H9 (cell line): ENCODE measurements around the gene LSM7. TPM values are rescaled to one million over a fixed set of nuclear protein-coding genes. Genes with fewer than 3 reads are reported as not detected.

ENCODE experiments used
- DNase-seq: peaks from one replicate; pipeline ENCODE4 v3.0.0-alpha.2; 2017
- H2AFZ ChIP-seq: one replicate; pipeline ENCODE4 v1.6.1; 2013; ENCODE audit warnings: mild to moderate bottlenecking, low read length, control low read depth, moderate library complexity
- H2AK5ac ChIP-seq: 2 replicates; pipeline ENCODE4 v1.6.1; 2013; ENCODE audit warnings: low read length, control low read depth, mixed read lengths; ENCODE audit not compliant: insufficient read length
- H2BK120ac ChIP-seq: one replicate; pipeline ENCODE4 v1.6.1; 2013; ENCODE audit warnings: low read depth, mild to moderate bottlenecking, low read length, control low read depth, inconsistent platforms; ENCODE audit not compliant: poor library complexity, severe bottlenecking
- H2BK12ac ChIP-seq: 2 replicates; pipeline ENCODE4 v1.6.1; 2013; ENCODE audit warnings: low read length, control low read depth, mixed read lengths, low read depth; ENCODE audit not compliant: insufficient read length
- H2BK15ac ChIP-seq: 2 replicates; pipeline ENCODE4 v1.6.1; 2013; ENCODE audit warnings: low read depth, low read length, control low read depth
- H2BK20ac ChIP-seq: one replicate; pipeline ENCODE4 v1.6.1; 2013; ENCODE audit warnings: low read depth, mild to moderate bottlenecking, low read length, control low read depth, inconsistent platforms; ENCODE audit not compliant: poor library complexity, severe bottlenecking
- H2BK5ac ChIP-seq: 2 replicates; pipeline ENCODE4 v1.6.1; 2013; ENCODE audit warnings: low read length, control low read depth, mixed read lengths; ENCODE audit not compliant: insufficient read length
- H3K14ac ChIP-seq: 2 replicates; pipeline ENCODE4 v1.6.1; 2013; ENCODE audit warnings: low read length, control low read depth; ENCODE audit not compliant: insufficient read depth
- H3K18ac ChIP-seq: 2 replicates; pipeline ENCODE4 v1.6.1; 2013; ENCODE audit warnings: low read depth, mild to moderate bottlenecking, mixed read lengths, low read length, control low read depth; ENCODE audit not compliant: insufficient read length
- H3K23ac ChIP-seq: 2 replicates; pipeline ENCODE4 v1.6.1; 2013; ENCODE audit warnings: low read length, control low read depth, mixed read lengths, low read depth; ENCODE audit not compliant: insufficient read length
- H3K23me2 ChIP-seq: 2 replicates; pipeline ENCODE4 v1.6.1; 2013; ENCODE audit warnings: low read depth, mild to moderate bottlenecking, mixed read lengths, low read length, control low read depth; ENCODE audit not compliant: insufficient read length, poor library complexity, severe bottlenecking
- H3K27ac ChIP-seq: 2 replicates; pipeline ENCODE4 v1.5.1; 2013; ENCODE audit warnings: low read length, control low read depth, mixed read lengths, low read depth; ENCODE audit not compliant: insufficient read length
- H3K27me3 ChIP-seq: 2 replicates; pipeline ENCODE4 v1.6.1; 2013; ENCODE audit warnings: low read length, control low read depth, inconsistent platforms; ENCODE audit not compliant: insufficient read depth
- H3K4ac ChIP-seq: 2 replicates; pipeline ENCODE4 v1.6.1; 2013; ENCODE audit warnings: low read depth, mild to moderate bottlenecking, control low read depth, inconsistent platforms, low read length, moderate library complexity
- H3K4me1 ChIP-seq: 2 replicates; pipeline ENCODE4 v1.6.1; 2013; ENCODE audit warnings: low read length, control low read depth, inconsistent platforms; ENCODE audit not compliant: insufficient read depth
- H3K4me2 ChIP-seq: 2 replicates; pipeline ENCODE4 v1.6.1; 2013; ENCODE audit warnings: low read length, control low read depth, mixed read lengths; ENCODE audit not compliant: insufficient read length, insufficient read depth
- H3K56ac ChIP-seq: 2 replicates; pipeline ENCODE4 v1.6.1; 2013; ENCODE audit warnings: low read depth, mild to moderate bottlenecking, mixed read lengths, low read length, control low read depth; ENCODE audit not compliant: insufficient read length
- H3K79me1 ChIP-seq: 2 replicates; pipeline ENCODE4 v1.6.1; 2013; ENCODE audit warnings: low read depth, mild to moderate bottlenecking, moderate library complexity, low read length, control low read depth, inconsistent platforms; ENCODE audit not compliant: insufficient read depth, poor library complexity, severe bottlenecking
- H3K79me2 ChIP-seq: 2 replicates; pipeline ENCODE4 v1.6.1; 2013; ENCODE audit warnings: low read length, control low read depth, inconsistent platforms; ENCODE audit not compliant: insufficient read depth
- H3K9ac ChIP-seq: 2 replicates; pipeline ENCODE4 v1.6.1; 2013; ENCODE audit warnings: low read length, control low read depth, mixed read lengths; ENCODE audit not compliant: insufficient read length; ENCODE audit errors: extremely low read depth
- H3K9me3 ChIP-seq: one replicate; pipeline ENCODE4 v1.6.1; 2013; ENCODE audit warnings: low read depth, low read length, inconsistent platforms; ENCODE audit not compliant: control insufficient read depth
- H3T11ph ChIP-seq: one replicate; pipeline ENCODE4 v1.6.1; 2013; ENCODE audit warnings: mild to moderate bottlenecking, low read length, control low read depth, inconsistent platforms
- H4K20me1 ChIP-seq: one replicate; pipeline ENCODE4 v1.6.1; 2013; ENCODE audit not compliant: control insufficient read depth, insufficient read length, insufficient read depth
- H4K5ac ChIP-seq: 2 replicates; pipeline ENCODE4 v1.6.1; 2013; ENCODE audit warnings: low read depth, mild to moderate bottlenecking, mixed read lengths, low read length, control low read depth; ENCODE audit not compliant: insufficient read length
- H4K8ac ChIP-seq: replicated peaks from 2 replicates; pipeline ENCODE4 v1.6.1; 2013; ENCODE audit warnings: low read length, control low read depth, mixed read lengths, low read depth; ENCODE audit not compliant: insufficient read length
- H4K91ac ChIP-seq: 2 replicates; pipeline ENCODE4 v1.6.1; 2013; ENCODE audit warnings: low read depth, mild to moderate bottlenecking, moderate library complexity, mixed read lengths, low read length, control low read depth; ENCODE audit not compliant: insufficient read length
- H3K27ac Mint-ChIP-seq, 3 experiments: 2 replicates in 2 of 3; 3 replicates in 1 of 3; pipeline ENCODE4 v1.8.0; 2020 to 2021; ENCODE audit warnings: mixed read lengths in 3 of 3, mild to moderate bottlenecking in 1 of 3, moderate library complexity in 1 of 3
- H3K27me3 Mint-ChIP-seq: 2 replicates; pipeline ENCODE4 v1.8.0; 2021; ENCODE audit warnings: low read depth, mild to moderate bottlenecking, moderate library complexity, mixed read lengths
- H3K36me3 Mint-ChIP-seq, 3 experiments: 2 replicates in 2 of 3; 3 replicates in 1 of 3; pipeline ENCODE4 v1.8.0; 2020 to 2021; ENCODE audit warnings: low read depth in 3 of 3, mixed read lengths in 3 of 3; ENCODE audit not compliant: insufficient read depth in 1 of 3
- H3K4me1 Mint-ChIP-seq, 2 experiments: 2 replicates each; pipeline ENCODE4 v1.8.0; 2020; ENCODE audit warnings: mixed read lengths in 2 of 2
- H3K4me3 Mint-ChIP-seq, 2 experiments: 2 replicates in 1 of 2; 3 replicates in 1 of 2; pipeline ENCODE4 v1.8.0; 2020 to 2021; ENCODE audit warnings: mild to moderate bottlenecking in 2 of 2, mixed read lengths in 2 of 2, moderate library complexity in 1 of 2
- H3K9me3 Mint-ChIP-seq, 2 experiments: 2 replicates in 1 of 2; 3 replicates in 1 of 2; pipeline ENCODE4 v1.8.0; 2020; ENCODE audit warnings: mild to moderate bottlenecking in 2 of 2, mixed read lengths in 2 of 2, moderate library complexity in 1 of 2
- WGBS: extraction: QIAGEN DNeasy Blood & Tissue Kit; methylation state at CpG from one replicate; pipeline ENCODE4 v1.1.7; 2013; ENCODE audit warnings: missing lambda C conversion rate, low lambda C conversion rate, mixed read lengths; ENCODE audit not compliant: insufficient read length; ENCODE audit errors: extremely low coverage; 5-methylcytosine and 5-hydroxymethylcytosine counted together
- total RNA-seq: library from RNA; stranded (reverse); gene quantifications from 2 replicates; pipeline ENCODE4 v1.2.1, GENCODE V29; 2021
- TF ChIP-seq, protein P1 (sequence below): fragments of 200-600 bp; sonication (generic); conservative IDR thresholded peaks from 3 replicates; pipeline ENCODE4 v1.8.0; 2021; ENCODE audit warnings: antibody characterized with exemption, mild to moderate bottlenecking

The LSM7 gene
- total RNA-seq, 1 experiment from 2014 or later = 187 TPM

DNA sequence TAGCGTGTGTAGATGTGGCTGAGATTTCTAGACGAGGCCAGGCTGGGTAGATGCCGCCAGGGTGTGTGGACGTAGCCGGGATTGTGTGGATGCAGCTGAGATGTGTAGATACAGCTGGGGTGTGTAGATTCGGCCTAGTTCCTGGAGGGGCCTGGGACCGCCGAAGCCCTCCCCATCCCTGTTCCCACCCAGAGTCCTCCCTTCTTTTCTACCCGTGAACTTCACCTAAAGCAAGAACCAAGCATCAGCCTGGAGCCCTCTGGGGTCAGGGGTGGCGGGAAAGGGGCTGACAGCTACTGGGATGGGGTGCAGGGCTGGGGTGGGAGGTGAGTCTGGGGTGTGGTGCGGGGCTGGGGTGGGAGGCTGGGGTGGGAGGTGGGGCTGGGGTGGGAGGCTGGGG is 32.4 kb upstream of the LSM7 start:
- Histone ChIP-seq H4K91ac (no peak overlapping the region), H4K8ac (no peak overlapping the region), H3K27ac (no peak overlapping the region), H3K23ac (no peak overlapping the region), H3K4ac (no peak overlapping the region), H2AK5ac (no peak overlapping the region), H3K4me2 (no peak overlapping the region), H3K14ac (no peak overlapping the region), H4K5ac (no peak overlapping the region), H3K79me2 (no peaks in the 10 kb centered on the region), H3K79me1 (no peaks in the 10 kb centered on the region), H2BK12ac (no peak overlapping the region), H3T11ph (no peak overlapping the region), H2BK5ac (no peak overlapping the region), H3K4me1 (no peaks in the 10 kb centered on the region), H3K23me2 (no peaks in the 10 kb centered on the region), H2BK20ac (no peak overlapping the region), H3K18ac (no peak overlapping the region), H3K9ac (no peak overlapping the region), H3K9me3 (no peaks in the 10 kb centered on the region), H3K56ac (no peak overlapping the region), H2BK120ac (no peak overlapping the region), H3K27me3 (no peaks in the 10 kb centered on the region; the same call in 1 of the 2 replicates), H2AFZ (no peak overlapping the region), H2BK15ac (no peak overlapping the region), H4K20me1 (no peaks in the 10 kb centered on the region)
- Mint-ChIP-seq H3K27me3 (peaks cover 31% of the 10 kb centered on the region), H3K4me3 (peak overlapping the region in 1 of 2 experiments; percentile 61; a peak in 4 of 5 replicates), H3K4me1 (peaks cover 5% of the 10 kb centered on the region in 2 experiments), H3K27ac (no peak overlapping the region; a peak in 1 of 7 replicates), H3K9me3 (no peaks in the 10 kb centered on the region), H3K36me3 (no peaks in the 10 kb centered on the region)
- TF ChIP-seq, protein P1, sequence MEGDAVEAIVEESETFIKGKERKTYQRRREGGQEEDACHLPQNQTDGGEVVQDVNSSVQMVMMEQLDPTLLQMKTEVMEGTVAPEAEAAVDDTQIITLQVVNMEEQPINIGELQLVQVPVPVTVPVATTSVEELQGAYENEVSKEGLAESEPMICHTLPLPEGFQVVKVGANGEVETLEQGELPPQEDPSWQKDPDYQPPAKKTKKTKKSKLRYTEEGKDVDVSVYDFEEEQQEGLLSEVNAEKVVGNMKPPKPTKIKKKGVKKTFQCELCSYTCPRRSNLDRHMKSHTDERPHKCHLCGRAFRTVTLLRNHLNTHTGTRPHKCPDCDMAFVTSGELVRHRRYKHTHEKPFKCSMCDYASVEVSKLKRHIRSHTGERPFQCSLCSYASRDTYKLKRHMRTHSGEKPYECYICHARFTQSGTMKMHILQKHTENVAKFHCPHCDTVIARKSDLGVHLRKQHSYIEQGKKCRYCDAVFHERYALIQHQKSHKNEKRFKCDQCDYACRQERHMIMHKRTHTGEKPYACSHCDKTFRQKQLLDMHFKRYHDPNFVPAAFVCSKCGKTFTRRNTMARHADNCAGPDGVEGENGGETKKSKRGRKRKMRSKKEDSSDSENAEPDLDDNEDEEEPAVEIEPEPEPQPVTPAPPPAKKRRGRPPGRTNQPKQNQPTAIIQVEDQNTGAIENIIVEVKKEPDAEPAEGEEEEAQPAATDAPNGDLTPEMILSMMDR = no peak
- no peak for DNase-seq
- no CpG with 5 or more reads among the region's 11 CpGs for WGBS
